KMS-11 (cell line): Measurements from ENCODE around the gene SCAPER.

Experiments
- H2AFZ ChIP-seq: fragments of 200-600 bp; sonication (generic); 2 replicates; pipeline ENCODE4 v1.6.1; 2016; ENCODE audit warnings: antibody characterized with exemption, mixed run types, low read depth
- H3K27ac ChIP-seq: fragments of 200-600 bp; sonication (generic); 2 replicates; pipeline ENCODE4 v1.6.1; 2016; ENCODE audit warnings: mild to moderate bottlenecking, mixed run types
- H3K27me3 ChIP-seq: fragments of 200-600 bp; sonication (generic); 2 replicates; pipeline ENCODE4 v1.6.1; 2017; ENCODE audit warnings: mild to moderate bottlenecking, low read depth, mixed run types, moderate library complexity; ENCODE audit not compliant: insufficient read depth
- H3K36me3 ChIP-seq: fragments of 200-600 bp; sonication (generic); 2 replicates; pipeline ENCODE4 v1.6.1; 2017; ENCODE audit warnings: mild to moderate bottlenecking, mixed run types; ENCODE audit not compliant: insufficient read depth
- H3K4me1 ChIP-seq: fragments of 200-600 bp; sonication (generic); 2 replicates; pipeline ENCODE4 v1.6.1; 2016; ENCODE audit warnings: mild to moderate bottlenecking, low read depth, mixed run types; ENCODE audit not compliant: poor library complexity, severe bottlenecking
- H3K4me2 ChIP-seq: fragments of 200-600 bp; sonication (generic); 2 replicates; pipeline ENCODE4 v1.7.0; 2016; ENCODE audit warnings: mild to moderate bottlenecking, mixed run types
- H3K4me3 ChIP-seq: fragments of 200-600 bp; sonication (generic); IDR thresholded peaks from 2 replicates; pipeline ENCODE4 v1.6.1; 2017; ENCODE audit warnings: low read depth, low read length, mixed read lengths; ENCODE audit not compliant: insufficient read depth
- H3K79me2 ChIP-seq: fragments of 200-600 bp; sonication (generic); 2 replicates; pipeline ENCODE4 v1.6.1; 2016; ENCODE audit warnings: low read depth, mixed run types; ENCODE audit not compliant: insufficient read depth
- H3K9ac ChIP-seq: fragments of 200-600 bp; sonication (generic); 2 replicates; pipeline ENCODE4 v1.6.1; 2016; ENCODE audit warnings: mild to moderate bottlenecking, mixed run types
- H4K20me1 ChIP-seq: fragments of 200-600 bp; sonication (generic); 2 replicates; pipeline ENCODE4 v1.6.1; 2016; ENCODE audit warnings: mild to moderate bottlenecking, mixed run types; ENCODE audit not compliant: insufficient read depth
- CTCF ChIP-seq: fragments of 200-600 bp; sonication (generic); conservative IDR thresholded peaks from 2 replicates; pipeline ENCODE4 v1.6.1; 2017; ENCODE audit warnings: low read depth, mild to moderate bottlenecking, antibody characterized with exemption, low read length, moderate library complexity, mixed read lengths

The SCAPER gene

GRCh38 chr15:76334438-76335306, 570.5 kb downstream of the SCAPER start:
- Histone ChIP-seq H2AFZ (no peak overlapping the region), H3K4me2 (no peak overlapping the region), H3K27me3 (no peaks in the 10 kb centered on the region), H3K4me1 (peaks cover 4% of the 10 kb centered on the region), H3K9ac (no peak overlapping the region), H3K27ac (no peak overlapping the region), H4K20me1 (no peaks in the 10 kb centered on the region), H3K36me3 (no peaks in the 10 kb centered on the region), H3K4me3 (no peak overlapping the region), H3K79me2 (no peaks in the 10 kb centered on the region)
- no peak for TF ChIP-seq CTCF

DNA sequence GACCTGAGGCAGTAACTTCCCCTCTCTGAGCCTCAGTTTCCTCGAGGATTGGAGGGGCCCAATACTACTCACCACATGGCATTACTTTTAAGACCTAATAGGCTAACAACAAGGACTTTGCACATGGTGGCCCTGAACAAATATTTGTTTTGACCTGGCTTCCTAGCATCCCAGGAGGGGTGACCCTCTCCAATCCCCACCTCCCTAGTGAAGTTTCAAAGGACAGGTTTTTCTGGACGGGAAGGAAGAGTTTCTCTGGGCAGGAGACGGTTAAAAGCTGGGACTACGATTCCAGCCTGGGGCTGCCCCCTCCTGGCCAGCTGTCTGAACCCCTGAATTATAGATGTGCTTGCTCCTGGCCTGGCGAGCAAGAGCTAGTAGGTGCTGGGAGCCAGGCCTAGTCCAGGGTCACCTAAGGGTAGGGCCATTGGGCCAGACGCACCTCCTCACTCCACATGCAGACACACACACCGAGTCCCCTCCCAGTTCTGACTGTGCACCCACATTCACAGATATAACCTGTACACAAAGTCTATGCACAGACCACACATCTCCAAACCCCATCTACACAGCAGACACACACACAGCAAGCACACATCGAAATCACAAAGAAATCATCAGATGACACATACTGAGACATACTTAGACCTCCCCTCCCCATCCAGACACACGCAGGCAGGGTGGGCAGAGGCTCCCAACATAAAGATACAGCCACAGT, 571.3 kb downstream of the SCAPER start:
- Histone ChIP-seq H4K20me1 (no peaks in the 10 kb centered on the region), H3K27me3 (no peaks in the 10 kb centered on the region), H2AFZ (no peak overlapping the region), H3K79me2 (no peaks in the 10 kb centered on the region), H3K36me3 (no peaks in the 10 kb centered on the region), H3K9ac (no peak overlapping the region), H3K4me1 (peaks cover 4% of the 10 kb centered on the region), H3K4me3 (no peak overlapping the region), H3K27ac (no peak overlapping the region), H3K4me2 (no peak overlapping the region)
- TF ChIP-seq CTCF: no peak

DNA sequence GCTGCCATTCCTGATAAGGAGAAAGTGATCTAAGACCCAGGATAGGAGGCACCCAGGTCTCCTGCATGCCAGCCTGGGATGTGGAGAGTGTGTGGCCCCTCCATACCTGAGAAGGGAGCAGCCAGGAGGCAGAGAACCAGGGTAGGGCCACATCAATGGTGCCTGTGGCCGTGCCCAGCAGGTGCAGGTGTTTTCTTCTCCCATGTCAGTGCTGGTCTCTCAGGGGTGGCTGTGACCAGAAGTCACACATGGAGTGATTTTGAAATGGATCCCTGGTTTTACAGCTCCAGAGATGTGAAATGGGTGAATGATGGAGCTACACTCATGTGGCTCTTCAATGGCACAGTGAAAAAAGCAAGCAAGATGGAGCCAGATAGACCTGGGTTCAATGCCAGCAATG, 571.8 kb downstream of the SCAPER start:
- Histone ChIP-seq H3K79me2 (no peaks in the 10 kb centered on the region), H3K4me1 (peaks cover 4% of the 10 kb centered on the region), H3K4me2 (no peak overlapping the region), H3K4me3 (no peak overlapping the region), H3K27ac (no peak overlapping the region), H3K9ac (no peak overlapping the region), H2AFZ (no peak overlapping the region), H3K27me3 (no peaks in the 10 kb centered on the region), H4K20me1 (no peaks in the 10 kb centered on the region), H3K36me3 (no peaks in the 10 kb centered on the region)
- TF ChIP-seq CTCF: no peak

DNA sequence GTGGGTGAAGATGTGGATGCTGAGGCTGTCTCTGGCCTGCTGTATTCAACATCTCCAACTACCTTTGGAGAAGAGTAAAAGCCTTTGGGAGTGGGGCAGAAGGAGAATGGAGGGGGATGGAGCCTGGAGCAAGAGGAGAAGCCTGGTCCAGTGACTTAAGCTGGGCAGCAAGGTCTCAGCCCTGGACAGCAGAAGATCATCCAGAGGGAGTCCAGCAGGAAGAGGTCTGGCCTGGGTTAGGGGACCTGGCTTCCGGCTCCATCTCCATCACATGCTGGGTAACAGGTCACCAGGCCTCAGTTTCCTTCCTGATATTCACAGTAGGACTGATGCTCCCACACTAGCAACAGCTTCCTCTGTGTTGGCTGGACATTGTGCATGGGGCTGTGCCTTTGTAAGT, 572.3 kb downstream of the SCAPER start:
- Histone ChIP-seq H4K20me1 (no peaks in the 10 kb centered on the region), H3K27me3 (no peaks in the 10 kb centered on the region), H3K4me1 (peaks cover 4% of the 10 kb centered on the region), H3K79me2 (no peaks in the 10 kb centered on the region), H2AFZ (no peak overlapping the region), H3K27ac (no peak overlapping the region), H3K9ac (no peak overlapping the region), H3K4me3 (no peak overlapping the region), H3K36me3 (no peaks in the 10 kb centered on the region), H3K4me2 (no peak overlapping the region)
- TF ChIP-seq CTCF: no peak
